ENCODE results near the gene PCDH15.

The PCDH15 gene

DNA sequence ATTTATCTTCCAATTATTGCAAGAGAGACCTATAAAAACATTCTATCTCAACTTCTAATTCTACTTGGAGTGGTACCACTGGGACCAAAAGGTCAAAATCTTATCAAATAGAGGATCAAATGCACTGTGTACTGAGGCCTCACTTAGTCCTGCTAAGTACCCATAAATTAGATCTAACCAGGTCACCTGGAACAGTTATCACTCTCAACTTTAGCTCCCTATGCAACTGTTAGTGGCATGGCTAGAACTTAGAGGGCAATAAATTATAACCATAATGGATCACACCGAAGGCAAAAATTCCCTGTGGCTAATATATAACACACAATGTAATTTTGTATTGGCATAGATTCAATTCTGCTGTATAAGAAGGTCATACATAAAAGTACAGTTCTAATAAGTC, 428.9 kb downstream of the PCDH15 start:
- DNase-seq (ENCODE audit: low spot score) = no peak

GRCh38 chr10:54368984-54369383, 432.0 kb downstream of the PCDH15 start:
- DNase-seq (ENCODE audit: low spot score) = no peak

DNA sequence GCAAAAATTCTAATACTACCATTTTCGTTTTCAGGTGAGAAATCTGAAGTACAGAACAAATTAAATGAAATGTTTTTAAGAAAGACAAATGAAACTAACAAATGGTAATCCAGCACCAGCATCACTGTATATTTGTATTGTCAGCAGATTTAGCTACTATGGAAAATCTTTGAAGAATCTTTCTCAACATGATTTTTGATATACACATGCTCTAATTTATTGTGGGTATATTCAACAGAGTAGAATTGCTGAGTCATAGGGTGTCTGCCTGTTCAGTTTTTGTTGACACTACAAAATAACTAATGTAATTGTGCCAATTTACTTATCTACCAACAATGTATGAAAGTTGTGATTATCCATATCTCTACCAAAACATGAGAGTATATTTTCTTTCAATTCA, 437.6 kb downstream of the PCDH15 start:
- DNase-seq (ENCODE audit: low spot score) = no peak

GRCh38 chr10:54342058-54342457, 459.0 kb downstream of the PCDH15 start:
- no peak for DNase-seq (ENCODE audit: low spot score)

GRCh38 chr10:54335296-54335695, 465.7 kb downstream of the PCDH15 start:
- no peak for DNase-seq (ENCODE audit: low spot score)

DNA sequence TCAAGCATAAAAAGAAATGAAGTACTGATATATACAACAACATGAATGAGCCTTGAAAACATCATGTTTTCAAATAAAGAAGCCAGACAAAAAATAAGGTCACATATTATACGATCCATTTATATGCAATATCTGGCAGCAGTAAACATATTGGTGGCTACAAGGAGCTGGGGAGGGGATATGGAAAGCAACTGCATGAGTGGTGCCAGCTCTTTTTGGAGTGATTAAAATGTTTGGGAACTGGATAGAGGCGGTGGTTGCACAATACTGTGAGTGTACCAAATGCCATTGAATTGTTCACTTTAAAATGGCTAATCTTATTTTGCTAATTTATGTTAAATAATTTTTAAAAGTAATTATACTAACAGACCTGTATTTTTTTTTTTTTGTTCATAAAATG, 481.7 kb downstream of the PCDH15 start:
- no peak for DNase-seq (ENCODE audit: low spot score)

GRCh38 chr10:54318470-54318869, 482.6 kb downstream of the PCDH15 start:
- no peak for DNase-seq (ENCODE audit: low spot score)

- no peak for DNase-seq (ENCODE audit: low spot score)
Observed at GRCh38 chr10:54314430-54314829, 486.6 kb downstream of the PCDH15 start.

DNA sequence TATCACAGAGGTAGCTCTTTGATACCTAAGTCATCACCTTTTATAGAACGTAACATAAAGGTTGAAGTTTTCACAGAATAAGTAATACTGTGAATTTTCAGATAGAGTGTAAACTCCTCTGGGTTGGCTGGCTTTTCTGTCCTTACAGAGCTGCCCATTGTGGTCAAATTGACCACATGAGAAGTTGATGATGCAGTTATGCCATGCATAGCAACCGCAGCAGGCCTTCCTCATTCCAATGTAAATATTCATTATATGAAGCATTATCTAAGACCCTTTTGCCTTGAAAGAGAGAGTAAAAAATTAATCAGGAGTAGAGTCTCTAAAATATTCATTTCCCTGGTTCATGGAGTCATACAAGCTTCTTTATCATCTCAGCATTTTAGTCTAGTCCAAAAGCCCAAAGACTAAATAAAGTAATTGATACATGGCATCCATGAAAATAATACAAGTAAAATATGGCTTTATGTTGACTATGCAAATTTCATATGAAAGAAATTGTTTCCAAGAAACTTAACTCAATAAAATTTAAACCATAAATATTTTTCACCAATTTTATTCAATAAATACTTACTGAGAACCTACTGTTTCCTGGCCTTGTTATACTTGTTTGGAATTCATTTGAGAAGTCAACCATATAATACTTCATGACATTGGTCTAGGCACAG, 516.4 kb downstream of the PCDH15 start:
- no peak for DNase-seq (ENCODE audit: low spot score)

GRCh38 chr10:54282012-54282411, 519.0 kb downstream of the PCDH15 start:
- DNase-seq (ENCODE audit: low spot score) = no peak

DNA sequence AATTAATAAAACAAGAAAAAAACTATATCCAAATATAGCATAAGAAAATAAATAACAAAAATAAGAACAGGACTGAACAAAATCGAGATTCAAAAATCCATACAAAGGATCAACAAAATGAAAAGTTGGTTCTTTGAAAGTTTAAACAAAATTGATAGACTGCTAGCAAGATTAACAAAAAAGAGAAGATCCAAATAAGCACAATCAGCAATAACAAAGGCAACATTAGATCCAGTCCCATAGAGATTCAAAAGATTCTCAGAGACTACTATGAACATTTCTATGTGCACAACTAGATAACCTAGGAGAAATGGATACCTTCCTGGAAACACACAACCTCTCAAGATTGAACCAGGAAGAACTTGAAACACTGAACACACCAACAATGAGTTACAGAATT, 534.6 kb downstream of the PCDH15 start:
- DNase-seq (ENCODE audit: low spot score) = no peak

GRCh38 chr10:54262726-54263125, 538.3 kb downstream of the PCDH15 start:
- DNase-seq (ENCODE audit: low spot score) = no peak

- no peak for DNase-seq (ENCODE audit: low spot score)
Observed at GRCh38 chr10:54259104-54259503, 541.9 kb downstream of the PCDH15 start.

DNA sequence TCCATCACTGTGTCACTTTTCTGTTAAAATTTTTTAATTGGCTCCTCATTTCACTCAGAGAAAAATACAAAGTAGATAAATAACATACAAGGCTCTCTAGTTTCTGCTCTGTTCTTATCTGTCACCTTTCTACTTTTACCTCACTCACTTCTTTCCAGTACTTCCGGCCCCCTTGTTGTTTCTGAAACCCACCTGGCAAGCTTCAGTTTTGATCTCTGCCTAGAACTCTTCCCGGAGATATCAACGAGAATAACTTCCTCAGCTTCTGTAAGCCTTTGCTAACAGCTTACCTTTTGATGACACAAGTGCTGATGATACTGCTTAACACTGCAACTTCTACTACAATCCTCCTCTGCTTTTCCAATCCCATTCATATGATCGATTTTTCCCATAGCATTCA, 566.2 kb downstream of the PCDH15 start:
- DNase-seq (ENCODE audit: low spot score) = no peak

DNA sequence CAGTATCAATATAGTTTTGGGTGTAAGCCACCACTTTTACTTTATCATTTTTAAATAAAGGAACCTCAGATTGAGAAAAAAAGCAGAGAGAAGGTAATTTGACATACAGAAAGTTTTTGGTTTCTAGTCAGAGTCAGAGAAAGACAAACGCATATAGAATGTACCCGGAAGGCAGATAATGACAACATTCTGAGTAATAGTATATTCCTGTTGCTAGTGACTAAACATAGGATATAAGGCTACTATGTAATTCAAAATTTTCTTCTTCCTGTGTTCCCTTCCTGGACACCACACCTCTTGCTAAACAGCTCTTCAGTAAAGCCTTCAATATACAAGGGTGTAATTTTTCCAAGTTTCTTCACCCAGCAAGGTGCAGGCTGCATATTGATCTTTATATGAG, 597.6 kb downstream of the PCDH15 start:
- DNase-seq (ENCODE audit: low spot score) = no peak

DNA sequence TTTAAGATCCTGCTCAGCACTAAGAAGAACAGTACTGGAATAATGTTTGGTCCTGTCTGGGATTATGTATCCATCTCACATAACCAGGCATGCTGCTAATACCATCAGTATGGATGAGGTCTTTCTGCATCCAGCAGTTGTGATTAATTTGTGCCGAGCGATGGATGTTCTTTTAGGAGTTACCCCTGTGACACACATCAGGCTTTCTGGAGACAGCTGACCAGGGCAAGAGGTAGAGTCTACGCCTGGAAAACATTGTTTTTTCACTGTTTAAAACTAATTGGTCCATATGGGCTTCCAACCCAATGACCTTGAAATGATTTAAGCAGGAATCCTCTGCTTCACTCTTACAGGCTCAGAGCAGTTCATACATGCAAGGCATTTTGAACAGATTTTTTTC, 603.0 kb downstream of the PCDH15 start:
- DNase-seq (ENCODE audit: low spot score) = no peak

GRCh38 chr10:54194806-54195205, 606.2 kb downstream of the PCDH15 start:
- DNase-seq (ENCODE audit: low spot score) = no peak

DNA sequence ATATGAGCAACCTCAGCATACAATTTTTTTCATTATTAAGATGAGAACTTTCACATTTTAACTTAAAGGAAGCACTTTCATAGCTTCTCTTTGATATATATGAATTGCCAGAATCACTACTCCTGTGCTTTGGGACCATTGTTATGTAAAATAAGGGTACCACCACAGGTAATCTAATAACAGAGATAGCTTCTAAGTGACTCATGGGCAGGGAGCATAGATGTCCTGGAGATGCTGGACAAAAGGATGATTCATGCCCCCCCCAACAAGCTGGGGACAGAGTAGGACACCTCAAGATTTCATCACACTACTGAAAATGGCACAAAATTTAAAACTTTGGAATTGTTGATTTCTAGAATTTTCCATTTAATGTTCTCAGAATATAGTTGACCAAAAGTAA, 641.1 kb downstream of the PCDH15 start:
- no peak for DNase-seq (ENCODE audit: low spot score)

DNA sequence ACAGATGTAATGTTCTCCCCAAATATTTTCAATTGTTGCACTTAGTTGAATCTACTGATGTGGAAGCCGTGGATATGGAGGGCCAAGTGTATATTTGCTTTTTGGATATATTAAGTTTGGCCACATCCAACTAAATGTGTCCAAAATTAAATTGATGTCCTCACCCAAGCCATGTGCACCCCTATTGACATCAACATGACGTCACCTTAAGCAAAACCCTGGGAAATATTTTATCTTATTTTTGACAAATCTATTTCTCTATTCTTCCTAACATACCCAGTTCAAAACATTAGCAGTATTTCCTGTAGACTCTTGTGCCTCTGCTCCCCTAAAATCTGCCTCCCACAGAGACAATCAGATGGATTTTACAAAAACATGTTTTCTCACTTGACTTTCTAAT, 652.5 kb downstream of the PCDH15 start:
- no peak for DNase-seq (ENCODE audit: low spot score)

- DNase-seq (ENCODE audit: low spot score) = no peak
Observed at GRCh38 chr10:54139819-54140428, 661.1 kb downstream of the PCDH15 start.

GRCh38 chr10:54137396-54137795, 663.6 kb downstream of the PCDH15 start:
- DNase-seq (ENCODE audit: low spot score) = no peak

DNA sequence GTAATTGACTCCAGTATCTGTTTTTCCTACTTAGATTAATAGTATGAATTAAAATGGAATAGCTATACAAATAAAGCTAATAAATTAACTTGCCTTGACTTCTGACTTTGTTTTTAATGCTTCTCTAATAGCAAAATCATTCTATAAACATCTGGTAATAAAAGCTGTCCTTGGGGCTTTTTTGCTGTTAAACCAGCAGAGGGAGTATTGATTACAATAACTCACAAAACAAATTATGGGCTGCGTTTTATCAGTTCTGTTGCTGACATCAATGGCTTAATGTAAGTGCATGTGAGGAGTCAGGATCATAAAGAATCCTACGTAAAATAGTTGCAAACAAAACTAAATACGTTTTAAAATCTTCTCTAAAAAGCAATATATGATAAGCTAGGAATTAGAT, 667.8 kb downstream of the PCDH15 start:
- peak; percentile 7 for DNase-seq (ENCODE audit: low spot score)

- no peak for DNase-seq (ENCODE audit: low spot score)
Observed at GRCh38 chr10:54131833-54132232, 669.2 kb downstream of the PCDH15 start.

GRCh38 chr10:54130394-54130793, 670.6 kb downstream of the PCDH15 start:
- no peak for DNase-seq (ENCODE audit: low spot score)

All from pons (tissue), 1 donor.